B cell (primary cell): Measurements from ENCODE around the gene RBMS3. TPM values are rescaled to one million over a fixed set of nuclear protein-coding genes. Genes with fewer than 3 reads are reported as not detected.

Source experiments
- ATAC-seq: fragments of 200-7000 bp; cut with Tn5 transposase; one replicate; pipeline ENCODE4 v1.10.0; 2021; ENCODE audit warnings: low read depth, mild to moderate bottlenecking, moderate number of reproducible peaks, moderate library complexity
- CTCF ChIA-PET: fragments of 350-600 bp; sonication (Branson Sonifier 250); formaldehyde crosslinking; loops from one replicate; lab custom pipeline; 2021; ENCODE audit warnings: antibody characterized with exemption, inconsistent platforms; lab: Charles Lee
- POLR2A ChIA-PET: fragments of 350-600 bp; sonication (Branson Sonifier 250); formaldehyde crosslinking; loops from one replicate; lab custom pipeline; 2021; ENCODE audit warnings: antibody characterized with exemption; lab: Charles Lee
- DNase-seq: peaks from one replicate; pipeline ENCODE4 v3.0.0; 2013
- H2AFZ ChIP-seq: 2 replicates; pipeline ENCODE4 v1.6.1; 2012; ENCODE audit warnings: mild to moderate bottlenecking, low read depth, low read length; ENCODE audit not compliant: insufficient read depth, poor library complexity, severe bottlenecking
- H3K27ac ChIP-seq, 2 donors: 1 replicate in 1 of 2; 2 replicates in 1 of 2; pipeline ENCODE4 v1.5.1; 2012 to 2013; ENCODE audit warnings: low read length in 2 of 2, mild to moderate bottlenecking in 2 of 2, moderate library complexity in 1 of 2
- H3K27me3 ChIP-seq, 4 experiments: fragments of 200-600 bp in 1 of 4; sonication (generic) in 1 of 4; replicated peaks in 1 of 4; 1 replicate in 2 of 4; 2 replicates in 2 of 4; pipeline versions ENCODE4 v1.6.1 to v1.7.0; 2013 to 2016; ENCODE audit warnings: low read length in 3 of 4, mild to moderate bottlenecking in 2 of 4, mixed read lengths in 1 of 4, moderate library complexity in 1 of 4; ENCODE audit not compliant: insufficient read depth in 4 of 4, control insufficient read depth in 3 of 4; ENCODE audit errors: control extremely low read depth in 1 of 4
- H3K36me3 ChIP-seq, 2 experiments: replicated peaks in 1 of 2; 1 replicate in 1 of 2; 2 replicates in 1 of 2; pipeline versions ENCODE4 v1.6.1 to v1.7.1; 2013; ENCODE audit warnings: low read length in 1 of 2; ENCODE audit not compliant: insufficient read depth in 2 of 2, control insufficient read depth in 1 of 2; ENCODE audit errors: control extremely low read depth in 1 of 2, extremely low read depth in 1 of 2
- H3K4me1 ChIP-seq, 2 donors: fragments of 200-600 bp in 1 of 2; sonication (generic) in 1 of 2; 1 replicate in 1 of 2; 2 replicates in 1 of 2; pipeline versions ENCODE4 v1.5.1 to v1.6.1; 2013 to 2017; ENCODE audit warnings: low read length in 2 of 2; ENCODE audit not compliant: control insufficient read depth in 2 of 2, insufficient read depth in 2 of 2
- H3K4me2 ChIP-seq: replicated peaks from 2 replicates; pipeline ENCODE3; 2012; ENCODE audit warnings: mild to moderate bottlenecking, low read depth, low read length; ENCODE audit not compliant: poor library complexity, severe bottlenecking
- H3K4me3 ChIP-seq, 5 experiments: fragments of 200-600 bp in 1 of 5; sonication (generic) in 1 of 5; 1 replicate in 3 of 5; 2 replicates in 2 of 5; pipeline versions ENCODE4 v1.5.1 to v1.7.0; 2011 to 2016; ENCODE audit warnings: low read length in 4 of 5, mild to moderate bottlenecking in 4 of 5, low read depth in 2 of 5, control low read depth in 1 of 5, moderate library complexity in 1 of 5; ENCODE audit not compliant: insufficient read depth in 1 of 5; ENCODE audit errors: control extremely low read depth in 1 of 5, extremely low read depth in 1 of 5
- H3K79me2 ChIP-seq: fragments of 200-600 bp; sonication (generic); one replicate; pipeline ENCODE4 v1.6.0; 2016; ENCODE audit warnings: low read length; ENCODE audit not compliant: control insufficient read depth, insufficient read depth
- H3K9ac ChIP-seq: fragments of 200-600 bp; sonication (generic); 2 replicates; pipeline ENCODE4 v1.6.1; 2017; ENCODE audit warnings: mild to moderate bottlenecking, low read length, moderate library complexity
- H3K9me3 ChIP-seq, 3 donors: one replicate each; pipeline versions ENCODE4 v1.6.1 to v1.7.1; 2013; ENCODE audit warnings: low read length in 2 of 3; ENCODE audit not compliant: control insufficient read depth in 2 of 3, insufficient read depth in 1 of 3; ENCODE audit errors: control extremely low read depth in 1 of 3
- H4K20me1 ChIP-seq: 2 replicates; pipeline ENCODE4 v1.6.0; 2012; ENCODE audit warnings: mild to moderate bottlenecking, low read length; ENCODE audit not compliant: insufficient read depth, control insufficient read depth, poor library complexity, severe bottlenecking
- H3K27ac Mint-ChIP-seq: one replicate; pipeline ENCODE4 v1.8.0; 2021; ENCODE audit warnings: mixed read lengths
- H3K27me3 Mint-ChIP-seq: one replicate; pipeline ENCODE4 v1.8.0; 2021; ENCODE audit warnings: mixed read lengths
- H3K4me1 Mint-ChIP-seq: one replicate; pipeline ENCODE4 v1.8.0; 2021; ENCODE audit warnings: mixed read lengths
- H3K4me3 Mint-ChIP-seq: one replicate; pipeline ENCODE4 v1.8.0; 2021; ENCODE audit warnings: mixed read lengths
- H3K9me3 Mint-ChIP-seq: one replicate; pipeline ENCODE4 v1.8.0; 2022; ENCODE audit warnings: mixed read lengths; ENCODE audit not compliant: insufficient read depth
- EZH2 ChIP-seq: IDR thresholded peaks from 2 replicates; pipeline ENCODE4 v1.6.1; 2012; ENCODE audit warnings: borderline replicate concordance, low read depth, mild to moderate bottlenecking, moderate library complexity, low read length; ENCODE audit not compliant: insufficient read depth, poor library complexity, severe bottlenecking
- WGBS: methylation state at CpG from one replicate; pipeline ENCODE4 v1.1.5; 2013; ENCODE audit warnings: missing lambda C conversion rate; ENCODE audit not compliant: insufficient coverage; 5-methylcytosine and 5-hydroxymethylcytosine counted together
- intact Hi-C: fragments of 100-400 bp; cut with micrococcal nuclease; formaldehyde crosslinking; loops from one replicate; pipeline ENCODE4 v1.10.0; 2022
- polyA plus RNA-seq: library from polyadenylated mRNA; depleted of rRNA; stranded (reverse); fragments of >200 nt; gene quantifications from 2 replicates; pipeline ENCODE4 v1.2.3, GENCODE V29; 2012
- total RNA-seq, 2 donors: library from RNA; stranded (reverse); fragments of 120-200 nt in 1 of 2; gene quantifications; 1 replicate in 1 of 2; 2 replicates in 1 of 2; pipeline versions ENCODE4 v1.2.3 to v1.2.4, GENCODE V29; 2013 to 2022
- TF ChIP-seq, protein P1 (sequence below): fragments of 200-600 bp; IDR thresholded peaks from one replicate; pipeline ENCODE4 v1.8.0; 2022; ENCODE audit warnings: antibody characterized with exemption, mild to moderate bottlenecking

RBMS3 gene
- total and polyA plus RNA-seq, 2 donors (not counting 1 experiment from before 2014, with no cell fraction given): not detected

DNA sequence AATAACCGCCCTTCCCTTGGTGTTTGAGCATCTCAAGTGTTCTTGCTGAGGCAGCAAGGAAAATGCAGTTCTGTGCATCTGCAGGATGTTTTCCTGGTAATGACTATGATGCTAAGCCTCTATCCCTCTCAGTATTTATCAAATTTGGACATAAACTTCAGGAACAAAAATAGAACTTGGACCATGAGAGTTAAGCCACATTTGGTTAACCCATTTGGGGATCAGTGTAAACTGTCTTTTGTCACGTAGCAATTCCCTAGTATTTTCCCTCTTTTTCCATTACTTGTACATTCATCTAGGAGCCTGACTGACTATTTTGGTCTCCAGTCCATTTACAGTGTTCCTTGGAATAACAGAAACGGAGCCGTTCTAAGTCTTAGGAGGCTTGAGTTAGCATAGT is 250.8 kb downstream of the RBMS3 start:
- POLR2A ChIA-PET: no interaction called here
- H3K79me2 ChIP-seq: no peaks in the 10 kb centered on the region

DNA sequence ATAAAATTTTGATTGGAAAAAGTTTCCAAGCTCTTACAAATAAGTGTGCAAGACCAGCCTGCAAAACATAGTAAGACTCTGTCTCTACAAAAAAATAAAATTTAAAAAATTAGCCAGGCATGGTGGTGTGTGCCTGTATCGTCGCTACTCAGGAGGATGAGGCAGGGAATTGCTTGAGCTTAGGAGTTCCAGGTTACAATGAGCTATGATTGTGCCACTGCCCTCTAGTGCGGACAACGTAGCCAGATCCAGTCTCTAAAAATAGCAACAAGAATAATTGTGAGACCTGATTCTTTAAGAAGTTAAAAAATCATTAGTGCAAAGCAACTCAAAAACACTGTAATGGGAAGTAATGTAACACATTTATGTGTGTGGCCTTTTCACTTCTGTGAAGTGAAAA is 251.6 kb downstream of the RBMS3 start:
- no peak overlapping the region for H3K4me3 Mint-ChIP-seq
- WGBS: no CpG with 5 or more reads among the region's 4 CpGs

More for the DNA sequence above, 250.8 kb downstream of the RBMS3 start:
- intact Hi-C loops: no loop called here
- CTCF ChIA-PET: no interaction called here
- Histone ChIP-seq H3K4me3 (no peak overlapping the region), H3K27ac (no peak overlapping the region), H3K4me1 (no peaks in the 10 kb centered on the region), H3K36me3 (no peaks in the 10 kb centered on the region), H3K9ac (no peak overlapping the region), H3K9me3 (no peaks in the 10 kb centered on the region), H3K4me2 (no peak overlapping the region), H2AFZ (no peak overlapping the region), H4K20me1 (no peaks in the 10 kb centered on the region), H3K27me3 (no peaks in the 10 kb centered on the region)
- no peaks in the 10 kb centered on the region for H3K4me1 Mint-ChIP-seq
- TF ChIP-seq, protein P1, sequence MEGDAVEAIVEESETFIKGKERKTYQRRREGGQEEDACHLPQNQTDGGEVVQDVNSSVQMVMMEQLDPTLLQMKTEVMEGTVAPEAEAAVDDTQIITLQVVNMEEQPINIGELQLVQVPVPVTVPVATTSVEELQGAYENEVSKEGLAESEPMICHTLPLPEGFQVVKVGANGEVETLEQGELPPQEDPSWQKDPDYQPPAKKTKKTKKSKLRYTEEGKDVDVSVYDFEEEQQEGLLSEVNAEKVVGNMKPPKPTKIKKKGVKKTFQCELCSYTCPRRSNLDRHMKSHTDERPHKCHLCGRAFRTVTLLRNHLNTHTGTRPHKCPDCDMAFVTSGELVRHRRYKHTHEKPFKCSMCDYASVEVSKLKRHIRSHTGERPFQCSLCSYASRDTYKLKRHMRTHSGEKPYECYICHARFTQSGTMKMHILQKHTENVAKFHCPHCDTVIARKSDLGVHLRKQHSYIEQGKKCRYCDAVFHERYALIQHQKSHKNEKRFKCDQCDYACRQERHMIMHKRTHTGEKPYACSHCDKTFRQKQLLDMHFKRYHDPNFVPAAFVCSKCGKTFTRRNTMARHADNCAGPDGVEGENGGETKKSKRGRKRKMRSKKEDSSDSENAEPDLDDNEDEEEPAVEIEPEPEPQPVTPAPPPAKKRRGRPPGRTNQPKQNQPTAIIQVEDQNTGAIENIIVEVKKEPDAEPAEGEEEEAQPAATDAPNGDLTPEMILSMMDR: no peak
- TF ChIP-seq EZH2: no peak
- H3K27me3 Mint-ChIP-seq: no peaks in the 10 kb centered on the region
- no peak for ATAC-seq
- no peak overlapping the region for H3K27ac Mint-ChIP-seq
- no peak overlapping the region for H3K4me3 Mint-ChIP-seq
- DNase-seq: no peak
- WGBS: 83% methylated on average over 1 of the region's 4 CpGs
- H3K9me3 Mint-ChIP-seq: no peaks in the 10 kb centered on the region

More for the DNA sequence above, 251.6 kb downstream of the RBMS3 start:
- ATAC-seq (no peak), DNase-seq (no peak)
- no peaks in the 10 kb centered on the region for H3K9me3 ChIP-seq
- intact Hi-C loops: no loop called here
- no peak for TF ChIP-seq EZH2
- TF ChIP-seq, protein P1: no peak
- POLR2A ChIA-PET: no interaction called here
- CTCF ChIA-PET: no interaction called here
- H3K9ac ChIP-seq: no peak overlapping the region
- Mint-ChIP-seq H3K27me3 (no peaks in the 10 kb centered on the region), H3K27ac (no peak overlapping the region), H3K4me1 (no peaks in the 10 kb centered on the region), H3K9me3 (no peaks in the 10 kb centered on the region)
- H4K20me1 ChIP-seq: no peaks in the 10 kb centered on the region
- no peak overlapping the region for H2AFZ ChIP-seq
- no peaks in the 10 kb centered on the region for H3K79me2 ChIP-seq
- no peaks in the 10 kb centered on the region for H3K27me3 ChIP-seq
- H3K27ac ChIP-seq: no peak overlapping the region
- H3K36me3 ChIP-seq: no peaks in the 10 kb centered on the region
- H3K4me2 ChIP-seq: no peak overlapping the region
- H3K4me1 ChIP-seq: no peaks in the 10 kb centered on the region
- H3K4me3 ChIP-seq: no peak overlapping the region
